Inflammatory macrophage treated with lipopolysaccharide for 4 hours (primary cell): ENCODE results near the gene SLC39A11.

ENCODE experiments used
- DNase-seq: peaks from one replicate; pipeline ENCODE4 v3.0.0-alpha.2; 2020

Gene SLC39A11

GRCh38 chr17:72699545-72699944, 392.9 kb downstream of the SLC39A11 start:
- no peak for DNase-seq

GRCh38 chr17:72697602-72698146, 394.8 kb downstream of the SLC39A11 start:
- no peak for DNase-seq

GRCh38 chr17:72696721-72697120, 395.8 kb downstream of the SLC39A11 start:
- DNase-seq = no peak

GRCh38 chr17:72696156-72696555, 396.3 kb downstream of the SLC39A11 start:
- DNase-seq = no peak

GRCh38 chr17:72693956-72694355, 398.5 kb downstream of the SLC39A11 start:
- DNase-seq = no peak

GRCh38 chr17:72693151-72693878, 399.2 kb downstream of the SLC39A11 start:
- no peak for DNase-seq

- DNase-seq = no peak
These were observed 399.8 kb downstream of the SLC39A11 start for GRCh38 chr17:72692676-72693075.

GRCh38 chr17:72691586-72691985, 400.9 kb downstream of the SLC39A11 start:
- no peak for DNase-seq

- no peak for DNase-seq
These were observed 401.5 kb downstream of the SLC39A11 start for GRCh38 chr17:72691017-72691416.

GRCh38 chr17:72687886-72688285, 404.6 kb downstream of the SLC39A11 start:
- no peak for DNase-seq

- DNase-seq = no peak
These were observed 408.0 kb downstream of the SLC39A11 start for GRCh38 chr17:72684405-72685020.

- no peak for DNase-seq
These were observed 408.7 kb downstream of the SLC39A11 start for GRCh38 chr17:72683506-72684404.

GRCh38 chr17:72682605-72683004, 409.9 kb downstream of the SLC39A11 start:
- DNase-seq = no peak

GRCh38 chr17:72681844-72682243, 410.6 kb downstream of the SLC39A11 start:
- DNase-seq = no peak

GRCh38 chr17:72677714-72678390, 414.6 kb downstream of the SLC39A11 start:
- DNase-seq = no peak

GRCh38 chr17:72677108-72677507, 415.4 kb downstream of the SLC39A11 start:
- no peak for DNase-seq

GRCh38 chr17:72672729-72673128, 419.8 kb downstream of the SLC39A11 start:
- DNase-seq = no peak

- no peak for DNase-seq
These were observed 421.5 kb downstream of the SLC39A11 start for GRCh38 chr17:72671016-72671415.

GRCh38 chr17:72667096-72668063, 425.1 kb downstream of the SLC39A11 start:
- no peak for DNase-seq

GRCh38 chr17:72665852-72666851, 426.3 kb downstream of the SLC39A11 start:
- DNase-seq = no peak
